Immature natural killer cell (primary cell): ENCODE data around the gene DNAJC1. TPM values are rescaled to one million over a fixed set of nuclear protein-coding genes. Genes with fewer than 3 reads are reported as not detected.
"Not testable (repeated sequence)": the region's sequence is repeated elsewhere in the genome, so short reads cannot be mapped to it uniquely, and the experiment has no call there.

Source experiments
- DNase-seq, 3 donors: peaks; one replicate each; pipeline ENCODE4 v3.0.0; 2022; ENCODE audit warnings: mixed read lengths in 1 of 3
- H3K27ac Mint-ChIP-seq, 6 donors: one replicate each; pipeline ENCODE4 v1.8.0; 2020; ENCODE audit warnings: mixed read lengths in 6 of 6, mild to moderate bottlenecking in 5 of 6, inconsistent platforms in 4 of 6, moderate library complexity in 3 of 6
- H3K27me3 Mint-ChIP-seq, 3 donors: one replicate each; pipeline ENCODE4 v1.8.0; 2020 to 2021; ENCODE audit warnings: low read depth in 3 of 3, mild to moderate bottlenecking in 3 of 3, mixed read lengths in 3 of 3, moderate library complexity in 3 of 3, inconsistent platforms in 1 of 3
- H3K36me3 Mint-ChIP-seq, 3 donors: one replicate each; pipeline ENCODE4 v1.8.0; 2020; ENCODE audit warnings: mixed read lengths in 3 of 3, inconsistent platforms in 2 of 3, mild to moderate bottlenecking in 2 of 3
- H3K4me1 Mint-ChIP-seq, 2 donors: one replicate each; pipeline ENCODE4 v1.8.0; 2020; ENCODE audit warnings: inconsistent platforms in 2 of 2, mild to moderate bottlenecking in 2 of 2, mixed read lengths in 2 of 2, moderate library complexity in 1 of 2
- H3K4me3 Mint-ChIP-seq, 5 donors: one replicate each; pipeline ENCODE4 v1.8.0; 2020; ENCODE audit warnings: mild to moderate bottlenecking in 5 of 5, mixed read lengths in 5 of 5, inconsistent platforms in 3 of 5, moderate library complexity in 3 of 5
- H3K9me3 Mint-ChIP-seq, 6 donors: one replicate each; pipeline ENCODE4 v1.8.0; 2020; ENCODE audit warnings: mild to moderate bottlenecking in 6 of 6, mixed read lengths in 6 of 6, inconsistent platforms in 4 of 6, moderate library complexity in 3 of 6
- polyA plus RNA-seq, 3 donors: library from polyadenylated mRNA; unstranded; fragments of 300-500 nt; fragmentation: Illumina TruSeq; gene quantifications; one replicate each; pipeline ENCODE4 v1.2.3, GENCODE V29; 2021

The DNAJC1 gene
- polyA plus RNA-seq, 3 donors from 2014 or later = 25.6 to 69.3 (median 67.4) TPM

DNA sequence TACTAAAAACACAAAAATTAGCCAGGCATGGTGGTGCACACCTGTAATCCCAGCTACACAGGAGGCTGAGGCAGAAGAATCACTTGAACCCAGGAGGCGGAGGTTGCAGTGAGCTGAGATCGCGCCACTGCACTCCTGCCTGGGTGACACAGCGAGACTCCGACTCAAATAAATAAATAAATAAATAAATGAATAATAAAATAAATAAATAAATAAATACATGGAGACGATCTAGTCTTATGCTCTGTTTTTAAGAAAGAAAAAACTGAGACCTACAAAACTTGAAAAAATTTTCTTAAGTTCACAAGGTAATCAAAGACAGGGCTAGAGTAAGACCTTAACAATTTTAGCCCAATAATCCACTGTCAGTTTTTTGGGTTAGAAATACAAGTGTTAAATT, 181.3 kb downstream of the DNAJC1 start:
- H3K4me3 Mint-ChIP-seq, DNase-seq, H3K27me3 Mint-ChIP-seq, H3K27ac Mint-ChIP-seq: not testable (repeated sequence)
- Mint-ChIP-seq H3K4me1 (peaks cover 2 to 16% of the 10 kb centered on the region in 2 donors), H3K36me3 (peaks cover 17 to 33% (median 32%) of the 10 kb centered on the region in 3 donors), H3K9me3 (peaks cover 4 to 19% (median 15%) of the 10 kb centered on the region in 6 donors)

DNA sequence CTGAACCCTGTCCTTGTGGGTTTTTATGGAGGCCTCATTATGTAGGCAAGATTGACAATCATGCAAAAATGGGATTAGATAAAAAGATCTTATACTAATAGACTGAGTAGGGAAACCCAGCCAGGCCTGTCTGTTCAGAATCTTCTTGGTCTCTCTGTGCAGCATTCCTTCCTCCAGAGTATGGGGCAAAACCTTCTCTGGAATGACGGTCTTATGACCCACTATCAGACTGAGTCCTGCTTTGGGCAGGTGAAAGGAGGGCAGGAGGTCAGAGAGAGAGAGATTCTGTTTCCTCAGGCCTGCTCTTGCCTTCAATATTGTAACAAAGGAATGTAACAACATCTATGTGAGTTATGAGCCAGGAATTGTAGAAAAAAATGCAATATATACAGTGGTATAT, 182.6 kb downstream of the DNAJC1 start:
- Mint-ChIP-seq H3K27me3 (peaks cover 0 to 2% (median 0%) of the 10 kb centered on the region in 3 donors), H3K27ac (peak overlapping the region in 1 of 6 donors; percentile 34), H3K4me3 (no peak overlapping the region), H3K9me3 (peaks cover 0 to 9% (median 4%) of the 10 kb centered on the region in 6 donors), H3K4me1 (peaks cover 3 to 19% of the 10 kb centered on the region in 2 donors), H3K36me3 (peaks cover 10 to 24% (median 23%) of the 10 kb centered on the region in 3 donors)
- DNase-seq = no peak

DNA sequence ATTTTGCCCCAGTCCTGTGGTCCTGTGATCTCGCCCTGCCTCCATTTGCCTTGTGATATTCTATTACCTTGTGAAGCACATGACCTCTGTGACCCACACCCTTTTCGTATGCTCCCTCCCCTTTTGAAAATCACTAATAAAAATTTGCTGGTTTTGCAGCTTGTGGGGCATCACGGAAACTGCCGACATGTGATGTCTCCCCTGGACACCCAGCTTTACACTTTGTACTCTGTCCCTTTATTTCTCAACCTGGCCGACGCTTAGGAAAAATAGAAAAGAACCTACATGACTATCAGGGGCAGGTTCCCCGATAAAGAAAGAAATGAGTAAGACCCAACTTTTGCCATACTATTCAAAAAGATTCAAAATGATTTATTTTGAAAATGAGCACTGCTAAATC, 185.1 kb downstream of the DNAJC1 start:
- H3K27ac Mint-ChIP-seq, H3K9me3 Mint-ChIP-seq, DNase-seq, H3K27me3 Mint-ChIP-seq, H3K4me3 Mint-ChIP-seq: not testable (repeated sequence)
- Mint-ChIP-seq H3K36me3 (peaks cover 4 to 28% (median 21%) of the 10 kb centered on the region in 3 donors), H3K4me1 (peaks cover 6 to 10% of the 10 kb centered on the region in 2 donors)

DNA sequence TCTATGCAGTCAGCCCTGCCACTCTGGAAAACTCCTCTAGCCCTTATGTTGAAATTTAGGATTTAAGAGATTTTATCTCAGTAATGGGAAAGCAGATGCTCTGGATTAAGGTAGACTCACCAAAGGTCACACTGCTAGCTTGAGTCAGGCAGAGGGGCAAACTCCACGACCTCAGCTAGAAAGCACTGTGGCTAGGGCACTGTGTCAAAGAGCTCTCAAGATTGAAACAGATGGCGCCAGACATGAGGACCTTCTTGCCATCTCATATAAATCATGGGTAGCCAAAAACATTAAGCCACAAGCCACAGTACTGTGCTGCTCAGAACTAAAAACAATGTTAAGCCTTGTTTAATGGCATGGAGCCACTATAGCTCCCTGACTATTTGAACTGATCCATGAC, 188.7 kb downstream of the DNAJC1 start:
- DNase-seq = no peak
- no peak overlapping the region for H3K4me3 Mint-ChIP-seq
- peaks cover 6% of the 10 kb centered on the region in 2 donors for H3K4me1 Mint-ChIP-seq
- no peaks in the 10 kb centered on the region for H3K9me3 Mint-ChIP-seq
- H3K27me3 Mint-ChIP-seq = no peaks in the 10 kb centered on the region
- H3K27ac Mint-ChIP-seq = no peak overlapping the region
- H3K36me3 Mint-ChIP-seq = peaks cover 4 to 21% (median 18%) of the 10 kb centered on the region in 3 donors

DNA sequence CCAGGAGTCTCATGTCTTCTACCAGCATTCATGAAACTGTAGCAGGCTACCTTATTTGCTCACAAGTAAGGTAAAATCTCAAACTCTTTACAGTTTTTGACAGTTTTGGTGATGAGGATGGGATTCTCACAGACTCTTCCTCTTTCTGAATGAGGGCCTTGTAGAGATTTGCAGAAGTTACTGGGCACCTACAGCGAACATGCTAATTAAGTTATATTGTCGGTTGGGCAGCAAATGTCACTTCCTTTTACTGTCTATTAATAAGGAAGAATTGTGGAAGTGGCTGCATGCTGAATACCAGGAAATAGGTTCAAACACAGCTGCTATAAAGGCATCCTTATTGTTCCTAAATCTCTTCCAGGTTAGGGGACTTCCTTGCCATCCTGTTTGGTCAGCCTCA, 189.6 kb downstream of the DNAJC1 start:
- H3K9me3 Mint-ChIP-seq = no peaks in the 10 kb centered on the region
- no peak for DNase-seq
- H3K36me3 Mint-ChIP-seq = peaks cover 4 to 21% (median 18%) of the 10 kb centered on the region in 3 donors
- H3K4me3 Mint-ChIP-seq = no peak overlapping the region
- no peak overlapping the region for H3K27ac Mint-ChIP-seq
- H3K4me1 Mint-ChIP-seq = peaks cover 6% of the 10 kb centered on the region in 2 donors
- no peaks in the 10 kb centered on the region for H3K27me3 Mint-ChIP-seq

DNA sequence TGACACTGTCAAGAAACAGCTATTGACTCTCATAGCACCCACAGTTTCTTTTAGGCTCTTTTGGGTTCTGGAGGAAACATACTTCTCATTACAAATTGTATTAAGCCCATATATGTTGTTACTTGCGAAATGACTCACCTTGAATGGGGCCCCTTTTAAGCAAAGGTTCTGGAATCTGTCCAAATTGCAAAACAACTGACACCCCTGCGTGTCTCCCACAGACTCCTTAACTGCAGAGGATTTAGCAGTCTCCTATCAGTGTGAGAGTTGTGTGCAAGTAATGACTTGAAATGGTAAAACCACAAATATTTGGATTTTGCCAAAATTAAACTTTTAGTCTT, 192.3 kb downstream of the DNAJC1 start:
- H3K9me3 Mint-ChIP-seq = no peaks in the 10 kb centered on the region

DNA sequence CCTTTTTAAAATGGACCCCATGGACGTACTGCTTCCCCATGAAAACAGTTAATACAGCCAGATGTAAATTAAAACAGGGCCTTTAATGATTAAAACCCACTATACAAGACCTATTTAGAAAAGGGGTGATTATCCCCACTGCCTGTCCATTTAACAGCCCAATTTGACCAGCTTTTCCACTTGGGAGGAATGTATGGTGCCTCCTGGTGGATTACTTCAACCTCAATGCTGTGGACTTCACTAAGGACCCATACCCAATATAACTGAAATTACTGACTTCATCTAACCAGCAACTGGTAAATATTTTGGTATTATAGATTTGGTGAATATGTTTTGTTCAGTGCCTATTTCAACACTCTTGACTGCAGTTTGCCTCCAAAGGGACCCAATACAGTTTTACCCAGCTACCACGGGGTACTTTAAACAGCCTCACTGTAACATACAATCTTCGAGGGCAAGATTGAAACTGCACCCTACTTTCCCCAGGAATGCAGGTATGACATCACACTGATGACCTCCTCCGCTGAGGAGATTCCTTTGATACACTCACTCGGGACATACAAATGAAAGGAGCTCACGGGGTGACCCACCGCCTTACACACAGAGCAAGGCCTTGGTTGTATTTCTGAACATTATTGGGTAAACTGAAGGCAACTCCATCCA, 192.8 kb downstream of the DNAJC1 start:
- peaks cover 0 to 2% (median 0%) of the 10 kb centered on the region in 3 donors for H3K27me3 Mint-ChIP-seq
- no peak overlapping the region for H3K4me3 Mint-ChIP-seq
- no peak for DNase-seq
- peaks cover 6 to 11% of the 10 kb centered on the region in 2 donors for H3K4me1 Mint-ChIP-seq
- H3K36me3 Mint-ChIP-seq = peaks cover 0 to 9% (median 9%) of the 10 kb centered on the region in 3 donors
- no peaks in the 10 kb centered on the region for H3K9me3 Mint-ChIP-seq
- H3K27ac Mint-ChIP-seq = no peak overlapping the region

More for the DNA sequence above, 192.3 kb downstream of the DNAJC1 start:
- DNase-seq = no peak
- Mint-ChIP-seq H3K27ac (no peak overlapping the region), H3K4me1 (peaks cover 6 to 11% of the 10 kb centered on the region in 2 donors), H3K27me3 (peaks cover 0 to 2% (median 0%) of the 10 kb centered on the region in 3 donors), H3K4me3 (no peak overlapping the region), H3K36me3 (peaks cover 0 to 9% (median 7%) of the 10 kb centered on the region in 3 donors)

DNA sequence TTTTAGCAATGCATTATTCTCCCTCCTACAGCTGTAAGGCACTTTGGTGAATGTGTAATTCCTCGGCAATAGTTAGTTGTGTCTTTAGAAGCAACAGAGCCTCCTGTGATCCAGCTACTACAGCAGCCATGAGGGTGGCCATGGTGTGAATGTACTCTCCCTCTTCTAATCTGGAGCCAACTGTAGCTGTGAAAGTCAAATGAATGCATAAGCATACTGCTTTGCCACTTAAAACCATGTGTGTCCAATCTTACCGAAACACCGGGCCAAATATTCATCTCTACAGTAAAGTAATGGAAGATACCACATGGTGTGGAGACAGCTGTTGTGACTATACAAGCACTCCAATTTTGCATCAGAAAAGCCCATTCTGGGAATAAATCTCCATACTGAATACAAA, 195.0 kb downstream of the DNAJC1 start:
- no peak for DNase-seq

DNA sequence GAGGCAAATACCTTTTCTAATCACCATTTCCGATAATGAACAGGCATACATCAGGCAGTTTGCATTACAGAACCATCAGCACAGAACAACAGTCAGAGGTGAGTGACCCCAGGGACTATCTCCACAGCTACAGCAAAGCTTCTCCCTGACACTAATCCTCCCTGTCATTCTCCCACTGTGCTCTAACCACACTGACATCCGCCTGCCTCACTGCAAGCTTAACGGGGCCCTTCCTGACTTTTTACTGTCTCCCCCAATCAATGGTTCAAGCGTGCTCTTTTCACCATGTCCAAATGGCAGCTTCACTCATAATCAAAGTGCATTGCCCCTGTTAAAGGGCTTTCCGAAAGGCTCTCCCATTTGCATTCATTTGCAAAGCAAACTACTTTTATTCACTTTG, 196.3 kb downstream of the DNAJC1 start:
- H3K36me3 Mint-ChIP-seq = peaks cover 0 to 11% (median 4%) of the 10 kb centered on the region in 3 donors
- peaks cover 0 to 2% (median 0%) of the 10 kb centered on the region in 3 donors for H3K27me3 Mint-ChIP-seq
- no peak for DNase-seq
- H3K9me3 Mint-ChIP-seq = no peaks in the 10 kb centered on the region
- peaks cover 4 to 11% of the 10 kb centered on the region in 2 donors for H3K4me1 Mint-ChIP-seq
- H3K27ac Mint-ChIP-seq = peak overlapping the region in 1 of 6 donors; percentile 9
- no peak overlapping the region for H3K4me3 Mint-ChIP-seq

More for the DNA sequence above, 195.0 kb downstream of the DNAJC1 start:
- Mint-ChIP-seq H3K4me3 (no peak overlapping the region), H3K36me3 (peaks cover 0 to 7% (median 0%) of the 10 kb centered on the region in 3 donors), H3K27me3 (peaks cover 0 to 2% (median 0%) of the 10 kb centered on the region in 3 donors), H3K4me1 (peaks cover 4 to 11% of the 10 kb centered on the region in 2 donors), H3K27ac (no peak overlapping the region), H3K9me3 (no peaks in the 10 kb centered on the region)

DNA sequence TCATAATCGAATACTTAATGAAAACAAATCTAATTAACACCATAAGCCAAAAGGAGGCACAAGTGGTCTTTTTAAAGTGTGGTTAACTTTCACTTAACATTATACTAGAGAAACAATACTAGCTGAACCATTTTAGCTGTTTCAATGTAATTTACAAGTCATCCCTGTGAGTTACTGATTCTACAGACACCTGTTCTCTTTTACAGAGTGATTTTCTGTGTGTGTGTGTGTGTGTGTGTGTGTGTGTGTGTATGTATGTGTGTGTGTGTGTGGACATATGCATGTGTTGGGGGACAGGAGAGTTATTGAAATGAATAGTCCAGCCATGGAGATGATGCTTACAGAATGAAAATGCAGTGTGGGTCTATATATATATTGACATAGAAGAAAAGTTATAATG, 200.2 kb downstream of the DNAJC1 start:
- no peak for DNase-seq
- Mint-ChIP-seq H3K27me3 (peaks cover 0 to 3% (median 0%) of the 10 kb centered on the region in 3 donors), H3K4me1 (peaks cover 18 to 30% of the 10 kb centered on the region in 2 donors), H3K9me3 (no peaks in the 10 kb centered on the region), H3K27ac (peak overlapping the region in 2 of 6 donors; percentile 32 to 64), H3K36me3 (peaks cover 7 to 26% (median 10%) of the 10 kb centered on the region in 3 donors), H3K4me3 (no peak overlapping the region)

DNA sequence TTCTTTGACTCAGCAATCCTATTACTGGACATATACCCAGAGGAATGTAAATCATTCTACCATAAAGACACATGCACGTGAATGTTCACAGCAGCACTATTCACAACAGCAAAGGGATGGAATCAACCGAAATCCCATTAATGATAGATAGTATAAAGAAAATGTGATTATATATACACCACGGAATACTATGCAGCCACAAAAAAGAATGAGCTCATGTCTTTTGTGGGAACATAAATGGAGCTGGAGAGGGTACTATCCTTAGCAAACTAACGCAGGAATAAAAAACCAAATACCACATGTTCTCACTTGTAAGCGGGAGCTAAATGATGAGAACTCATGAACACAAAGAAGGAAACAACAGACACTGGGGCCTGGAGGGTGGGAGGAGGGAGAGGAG, 201.9 kb downstream of the DNAJC1 start:
- H3K36me3 Mint-ChIP-seq = peaks cover 10 to 26% (median 11%) of the 10 kb centered on the region in 3 donors
- no peak overlapping the region for H3K4me3 Mint-ChIP-seq
- no peak overlapping the region for H3K27ac Mint-ChIP-seq
- H3K27me3 Mint-ChIP-seq = peaks cover 0 to 4% (median 2%) of the 10 kb centered on the region in 3 donors
- DNase-seq = no peak
- no peaks in the 10 kb centered on the region for H3K9me3 Mint-ChIP-seq
- H3K4me1 Mint-ChIP-seq = peaks cover 30 to 38% of the 10 kb centered on the region in 2 donors

DNA sequence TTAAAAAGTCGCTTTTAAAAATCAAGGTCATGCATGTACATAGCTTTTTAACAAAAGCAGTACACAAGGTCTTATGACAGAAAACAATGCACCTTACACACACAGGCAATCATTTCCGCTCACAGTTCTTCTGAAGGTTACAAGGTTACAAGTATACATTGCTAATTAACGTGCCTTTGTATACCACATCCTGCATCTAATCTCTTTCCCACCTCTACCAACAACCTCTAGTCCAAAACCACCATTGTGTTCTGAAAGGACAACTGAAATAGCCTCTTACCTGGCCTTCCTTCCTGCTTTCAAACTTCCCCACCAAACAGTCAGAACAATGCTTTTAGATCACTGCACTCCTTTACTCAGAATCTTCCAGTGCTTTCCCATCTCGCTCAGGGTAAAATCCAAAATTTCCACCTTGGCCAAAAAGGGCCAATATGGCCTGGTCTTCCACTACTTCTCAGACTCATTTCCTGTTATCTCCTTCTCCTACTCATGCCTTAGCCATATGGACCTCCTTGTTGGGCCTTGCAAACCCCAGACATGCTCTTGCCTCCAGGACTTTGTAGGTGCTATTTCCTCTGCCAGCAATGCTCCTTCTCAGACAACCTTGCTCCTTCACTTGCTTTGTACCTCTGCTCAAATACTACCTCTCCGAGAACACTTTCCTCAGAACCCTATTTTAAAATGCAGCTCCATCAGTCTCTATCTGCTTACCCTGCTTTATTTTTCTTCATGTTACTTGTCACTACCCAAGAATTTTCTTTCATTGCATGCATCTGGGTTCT, 205.4 kb downstream of the DNAJC1 start:
- H3K4me3 Mint-ChIP-seq = peak overlapping the region; percentile 1 to 57 (median 24)
- H3K9me3 Mint-ChIP-seq = no peaks in the 10 kb centered on the region
- H3K36me3 Mint-ChIP-seq = peaks cover 10 to 19% (median 11%) of the 10 kb centered on the region in 3 donors
- peak; percentile 32 to 42 (median 40) for DNase-seq
- H3K27ac Mint-ChIP-seq = peak overlapping the region; percentile 18 to 83 (median 53)
- peaks cover 32 to 42% of the 10 kb centered on the region in 2 donors for H3K4me1 Mint-ChIP-seq
- H3K27me3 Mint-ChIP-seq = peaks cover 0 to 4% (median 2%) of the 10 kb centered on the region in 3 donors

DNA sequence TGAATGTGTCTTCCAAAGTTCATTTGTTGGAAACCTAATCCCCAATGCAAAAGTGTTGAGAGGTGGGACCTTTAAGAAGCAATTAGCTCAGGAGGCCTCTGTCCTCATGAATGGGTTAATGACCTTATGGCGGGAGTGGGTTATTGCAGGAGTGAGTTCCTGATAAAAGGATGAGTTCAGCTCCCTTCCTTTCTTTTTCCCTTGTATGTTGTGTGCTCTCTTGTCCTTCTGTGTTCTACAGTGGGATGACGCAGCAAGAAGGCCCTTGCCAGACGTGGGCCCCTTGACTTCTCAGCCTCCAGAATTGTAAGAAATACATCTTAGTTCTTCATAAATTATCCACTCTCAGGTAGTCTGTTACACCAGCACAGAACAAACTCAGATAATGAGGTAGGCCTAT, 206.0 kb downstream of the DNAJC1 start:
- DNase-seq = no peak
- Mint-ChIP-seq H3K27ac (peak overlapping the region; percentile 18 to 83 (median 53)), H3K4me3 (peak overlapping the region; percentile 1 to 57 (median 24)), H3K36me3 (peaks cover 10 to 18% (median 11%) of the 10 kb centered on the region in 3 donors), H3K4me1 (peaks cover 32 to 42% of the 10 kb centered on the region in 2 donors), H3K9me3 (no peaks in the 10 kb centered on the region), H3K27me3 (peaks cover 0 to 4% (median 2%) of the 10 kb centered on the region in 3 donors)

DNA sequence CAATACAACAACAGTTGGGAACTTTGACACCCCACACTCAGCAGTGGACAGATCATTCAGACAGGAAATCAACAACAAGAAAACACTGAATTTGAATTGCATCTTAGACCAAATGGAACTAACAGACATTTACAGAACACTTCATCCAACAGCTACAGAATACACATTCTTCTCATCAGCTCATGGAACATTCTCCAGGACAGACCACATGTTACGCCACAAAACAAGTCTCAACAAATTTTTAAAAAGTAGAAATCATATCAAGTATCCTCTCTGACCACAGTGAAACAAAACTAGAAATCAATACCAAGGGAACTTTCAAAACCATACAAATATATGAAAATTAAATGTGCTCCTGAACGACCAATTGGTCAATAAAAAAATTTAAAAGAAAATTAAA, 212.3 kb downstream of the DNAJC1 start:
- Mint-ChIP-seq H3K4me1 (peaks cover 26 to 39% of the 10 kb centered on the region in 2 donors), H3K4me3 (no peak overlapping the region), H3K27ac (peak overlapping the region in 1 of 6 donors; percentile 2)

More for the DNA sequence above, 212.3 kb downstream of the DNAJC1 start:
- Mint-ChIP-seq H3K9me3 (peaks cover 0 to 7% (median 0%) of the 10 kb centered on the region in 6 donors), H3K27me3 (peaks cover 0 to 2% (median 0%) of the 10 kb centered on the region in 3 donors), H3K36me3 (peaks cover 7 to 14% (median 9%) of the 10 kb centered on the region in 3 donors)
- no peak for DNase-seq
